Right atrium auricular region (tissue), 2 donors: ENCODE measurements around the gene DCLRE1C. TPM values are rescaled to one million over a fixed set of nuclear protein-coding genes. Genes with fewer than 3 reads are reported as not detected.

Experiments
- DNase-seq: peaks from one replicate; pipeline ENCODE4 v3.0.0-alpha.2; 2019; ENCODE audit warnings: low spot score
- H3K27ac ChIP-seq, 2 donors: fragments of 200-600 bp; sonication (generic); 1 replicate in 1 of 2; 2 replicates in 1 of 2; pipeline ENCODE4 v1.5.1; 2016 to 2019
- H3K27me3 ChIP-seq, 2 donors: fragments of 200-600 bp; sonication (generic); one replicate each; pipeline versions ENCODE4 v1.5.1 to v1.6.0; 2017 to 2019
- H3K36me3 ChIP-seq: fragments of 200-600 bp; sonication (generic); one replicate; pipeline ENCODE4 v1.5.1; 2016
- H3K4me1 ChIP-seq, 2 donors: fragments of 200-600 bp; sonication (generic); one replicate each; pipeline versions ENCODE4 v1.5.1 to v1.6.0; 2017 to 2019
- H3K4me3 ChIP-seq, 2 donors: fragments of 200-600 bp; sonication (generic); 1 replicate in 1 of 2; 2 replicates in 1 of 2; pipeline ENCODE4 v1.5.1; 2017 to 2019; ENCODE audit warnings: mild to moderate bottlenecking in 1 of 2, moderate library complexity in 1 of 2
- H3K9me3 ChIP-seq, 2 donors: fragments of 200-600 bp; sonication (generic); one replicate each; pipeline ENCODE4 v1.5.1; 2019
- CTCF ChIP-seq, 2 donors: fragments of 200-600 bp; sonication (generic); IDR thresholded peaks; one replicate each; pipeline ENCODE4 v1.5.1; 2019; ENCODE audit warnings: antibody characterized with exemption in 2 of 2
- total RNA-seq, 2 donors: library from RNA; depleted of rRNA; stranded (reverse); fragments of >200 nt; gene quantifications; one replicate each; pipeline ENCODE4 v1.1.0, GENCODE V29; 2016

Gene DCLRE1C
- total RNA-seq, 2 donors from 2014 or later, result 2.9 to 4.1 TPM

- no peak for DNase-seq
- TF ChIP-seq CTCF (IDR thresholded peaks at IDR 0.05), result no peak
- Histone ChIP-seq H3K4me3 (no peak overlapping the region), H3K27ac (no peak overlapping the region), H3K9me3 (no peaks in the 10 kb centered on the region), H3K27me3 (no peaks in the 10 kb centered on the region), H3K36me3 (peaks cover 35% of the 10 kb centered on the region), H3K4me1 (no peaks in the 10 kb centered on the region)
Measured at GRCh38 chr10:14855453-14855852, 98.4 kb downstream of the DCLRE1C start.

DNA sequence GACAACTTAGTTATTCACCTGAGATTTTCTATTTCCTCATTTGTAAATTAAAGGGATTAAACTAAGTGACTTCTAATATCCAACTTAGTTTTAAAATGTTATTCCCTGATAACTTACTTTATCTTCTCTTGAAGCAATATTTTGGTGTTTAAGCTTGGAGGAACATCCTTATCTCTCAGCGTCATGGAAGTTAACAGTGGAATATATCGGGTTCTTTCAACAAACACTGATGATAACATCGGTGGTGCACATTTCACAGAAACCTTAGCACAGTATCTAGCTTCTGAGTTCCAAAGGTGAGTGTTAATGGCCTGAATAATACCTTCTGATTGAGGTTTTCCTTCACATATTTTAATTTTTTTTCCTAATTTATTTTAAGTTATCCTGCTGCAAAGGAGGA is 101.7 kb downstream of the DCLRE1C start:
- Histone ChIP-seq H3K27me3 (no peaks in the 10 kb centered on the region), H3K27ac (no peak overlapping the region), H3K4me3 (no peak overlapping the region), H3K9me3 (no peaks in the 10 kb centered on the region), H3K4me1 (no peaks in the 10 kb centered on the region), H3K36me3 (peaks cover 39% of the 10 kb centered on the region)
- no peak for DNase-seq
- no peak for TF ChIP-seq CTCF (IDR thresholded peaks at IDR 0.05)

Other genes starting within 250 kb of the DCLRE1C start
- 10 to 100 TPM; 10.6 to 14.1 TPM for gene FAM107B, start 179.2 kb downstream of the DCLRE1C start, total RNA-seq
- 1 to 10 TPM; 1.1 to 3.3 TPM for gene CDNF, start 116.1 kb downstream of the DCLRE1C start, total RNA-seq
- gene HSPA14, start 115.8 kb downstream of the DCLRE1C start, total RNA-seq, result 1 to 10 TPM; 6.1 to 9.7 TPM
- gene MSANTD7, start 115.8 kb downstream of the DCLRE1C start, total RNA-seq, result 1 to 10 TPM; 4.3 to 5.9 TPM
- gene SUV39H2, start 75.2 kb downstream of the DCLRE1C start, total RNA-seq, result 1 to 10 TPM; 1.9 to 3.0 TPM
- gene MEIG1, start 5.3 kb upstream of the DCLRE1C start, total RNA-seq, result not detected
- gene OLAH, start 89.8 kb upstream of the DCLRE1C start, total RNA-seq, result under 1 TPM in 1 of 2 donors, not detected in 1; 0.24 TPM
- not detected for gene ACBD7, start 134.7 kb upstream of the DCLRE1C start, total RNA-seq
- gene RPP38, start 143.3 kb upstream of the DCLRE1C start, total RNA-seq, result 10 to 100 TPM; 11.5 to 12.3 TPM
- 10 to 100 TPM in 1 of 2 donors, 1 to 10 TPM in 1; 9.7 to 10.5 TPM for gene NMT2, start 214.6 kb upstream of the DCLRE1C start, total RNA-seq